ENCODE results near the gene APH1A. TPM values are rescaled to one million over a fixed set of nuclear protein-coding genes. Genes with fewer than 3 reads are reported as not detected.
"Not testable (repeated sequence)": the region's sequence is repeated elsewhere in the genome, so short reads cannot be mapped to it uniquely, and the experiment has no call there.

The APH1A gene
- total RNA-seq (2014; rRNA removed) = 114 and 117 TPM in 2 replicates
- polyA plus RNA-seq (2012) = 116 TPM

- peak; percentile 97 for DNase-seq (ENCODE audit: low read depth)
Observed at GRCh38 chr1:150268705-150269403, at the start of gene APH1A. Gene APH1A, minus strand, starts transcription at chr1:150269016. Its CDS starts 206 bp downstream, at chr1:150268810.

- not testable (repeated sequence) for DNase-seq (ENCODE audit: low read depth)
Observed at GRCh38 chr1:150314691-150315090, 45.9 kb upstream of the APH1A start.

GRCh38 chr1:150311762-150312161, 42.9 kb upstream of the APH1A start:
- no peak for DNase-seq (ENCODE audit: low read depth)

DNA sequence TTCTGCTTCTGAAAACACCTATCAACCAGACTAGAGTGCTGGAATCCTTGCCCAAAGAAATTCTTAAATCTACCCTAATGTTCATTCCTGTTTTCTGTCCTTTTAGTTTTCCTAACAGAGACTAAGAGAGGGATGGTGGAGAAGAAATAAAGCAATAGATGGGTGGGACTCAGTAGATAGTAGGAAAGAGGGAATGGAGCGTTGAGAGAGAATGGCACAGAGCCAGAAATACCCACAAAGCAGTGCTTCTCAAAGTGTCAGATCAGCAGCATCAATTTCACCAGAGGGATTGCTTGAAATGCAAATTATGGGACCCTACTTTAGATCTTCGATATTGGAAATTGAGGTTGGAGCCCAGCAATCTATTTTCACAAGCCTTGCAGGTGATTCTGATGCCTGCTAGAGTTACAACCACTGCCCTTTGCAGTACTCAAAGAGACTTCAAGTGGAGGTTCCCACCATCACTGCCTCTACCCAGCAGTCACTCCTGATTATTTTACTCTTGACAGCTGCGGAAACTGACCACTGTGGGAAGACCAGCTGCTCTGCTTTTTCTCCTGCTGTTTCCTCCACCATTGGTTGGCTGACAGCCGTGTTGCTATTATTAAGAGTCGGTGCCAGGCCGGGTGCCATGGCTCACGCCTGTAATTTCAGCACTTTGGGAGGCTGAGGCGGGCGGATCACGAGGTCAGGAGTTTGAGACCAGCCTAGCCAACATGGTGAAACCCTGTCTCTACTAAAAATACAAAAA, 41.1 kb upstream of the APH1A start:
- peak; percentile 94 for DNase-seq (ENCODE audit: low read depth)

- DNase-seq (ENCODE audit: low read depth) = not testable (repeated sequence)
Observed at GRCh38 chr1:150308585-150308984, 39.8 kb upstream of the APH1A start.

DNA sequence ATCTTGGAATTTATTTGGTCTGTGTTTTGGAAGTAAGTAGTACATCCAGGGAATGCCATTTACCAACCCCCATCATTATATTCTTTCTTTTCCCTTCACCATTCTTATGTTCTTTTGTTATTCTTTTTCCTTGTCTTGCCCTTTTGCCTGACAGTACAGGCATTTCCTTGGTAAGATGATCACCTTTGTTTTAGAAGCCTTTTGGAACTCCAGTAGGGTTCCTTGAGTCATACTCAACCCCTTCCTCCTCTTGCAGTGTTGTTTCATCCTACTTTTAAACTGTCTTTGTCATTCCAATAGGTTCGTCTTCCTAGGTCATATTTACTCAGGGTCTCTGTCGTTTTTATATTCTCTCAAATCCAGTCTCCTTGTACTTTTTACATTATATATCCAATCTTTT, 34.1 kb upstream of the APH1A start:
- DNase-seq (ENCODE audit: low read depth) = no peak

DNA sequence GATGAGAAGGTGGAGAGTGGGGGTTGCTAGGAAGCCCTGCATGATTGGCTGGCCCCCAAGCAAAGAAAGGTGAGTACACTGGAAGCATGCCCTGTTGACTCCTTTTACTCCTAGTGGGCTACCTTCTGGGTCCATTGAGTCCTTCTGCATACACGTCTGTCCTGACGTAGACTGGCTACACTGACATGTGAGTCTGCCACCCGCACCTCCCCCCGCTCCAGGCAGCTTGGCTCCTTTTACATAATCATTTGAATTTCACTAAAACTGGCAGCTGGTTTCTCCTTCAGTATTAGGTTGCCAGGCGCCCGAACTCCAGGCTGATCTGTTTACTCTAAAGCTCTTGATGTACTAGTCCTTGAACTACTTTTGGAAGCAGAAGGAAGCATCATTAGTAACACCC, 33.5 kb upstream of the APH1A start:
- no peak for DNase-seq (ENCODE audit: low read depth)

GRCh38 chr1:150299716-150300115, 30.9 kb upstream of the APH1A start:
- no peak for DNase-seq (ENCODE audit: low read depth)

DNA sequence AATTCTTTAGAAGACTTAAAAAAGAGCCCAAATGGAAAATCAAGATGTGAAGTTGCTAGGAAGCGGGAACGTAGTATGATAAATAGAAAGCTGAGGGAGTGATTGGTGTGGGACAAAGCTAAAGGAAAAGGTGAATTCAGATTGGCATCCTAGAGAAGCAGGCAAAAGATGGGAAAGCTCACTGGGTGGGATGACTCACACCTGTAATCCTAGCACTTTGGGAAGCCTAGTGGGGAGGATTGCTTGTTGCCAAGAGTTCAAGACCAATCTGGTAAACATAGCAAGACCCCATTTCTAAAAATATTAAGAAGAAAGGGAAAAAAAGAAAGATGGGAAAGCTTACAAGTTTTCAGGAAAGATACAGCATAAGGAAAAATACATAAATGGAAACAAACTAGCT, 26.7 kb upstream of the APH1A start:
- DNase-seq (ENCODE audit: low read depth) = peak; percentile 17

DNA sequence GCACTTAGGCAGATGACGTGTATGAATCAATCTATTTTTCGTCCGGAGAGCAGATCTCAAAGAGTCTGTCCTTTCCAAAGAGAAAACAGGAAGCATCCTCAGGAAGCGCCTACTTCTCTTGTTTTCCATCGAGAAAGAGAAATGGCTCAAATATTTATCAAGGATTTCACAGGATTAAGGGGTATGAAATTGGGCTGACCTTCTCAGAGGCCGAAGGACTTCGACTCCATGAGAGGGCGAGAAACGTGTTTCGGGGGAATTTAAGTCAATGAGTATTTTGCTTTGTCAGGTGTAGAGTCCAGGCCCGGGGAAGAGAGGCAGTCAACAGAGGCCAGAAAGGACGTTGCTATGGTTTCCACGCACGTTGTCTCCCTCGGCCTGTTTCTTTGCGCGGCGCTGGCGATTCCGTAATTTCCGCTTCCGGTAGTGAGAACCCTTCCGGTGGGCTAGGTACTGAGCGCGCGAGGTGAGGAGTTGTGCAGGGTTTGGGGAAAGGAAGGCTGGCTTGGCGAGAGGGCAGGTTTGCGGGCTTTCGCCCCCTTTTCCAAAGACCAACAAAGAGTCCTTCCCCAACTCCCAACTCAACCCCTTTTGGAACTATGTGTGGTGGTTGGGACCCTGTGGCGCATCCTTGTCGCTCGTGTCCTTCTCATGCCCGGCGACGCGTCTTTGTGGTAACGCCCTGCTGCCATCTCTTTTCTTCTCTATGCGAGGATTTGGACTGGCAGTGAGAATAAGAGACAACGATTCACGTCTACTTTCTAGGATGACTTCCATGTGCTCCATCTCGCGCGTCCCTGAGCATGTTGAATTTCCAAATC, 24.8 kb upstream of the APH1A start, which contains the start of gene MRPS21:
TSS of gene MRPS21 (plus strand) at position 429 of the 821 bp plus-strand sequence. CDS start 506 bp downstream, outside the sequence.
- peak; percentile 90 for DNase-seq (ENCODE audit: low read depth)

- no peak for DNase-seq (ENCODE audit: low read depth)
Observed at GRCh38 chr1:150288822-150289221, 20.0 kb upstream of the APH1A start.

DNA sequence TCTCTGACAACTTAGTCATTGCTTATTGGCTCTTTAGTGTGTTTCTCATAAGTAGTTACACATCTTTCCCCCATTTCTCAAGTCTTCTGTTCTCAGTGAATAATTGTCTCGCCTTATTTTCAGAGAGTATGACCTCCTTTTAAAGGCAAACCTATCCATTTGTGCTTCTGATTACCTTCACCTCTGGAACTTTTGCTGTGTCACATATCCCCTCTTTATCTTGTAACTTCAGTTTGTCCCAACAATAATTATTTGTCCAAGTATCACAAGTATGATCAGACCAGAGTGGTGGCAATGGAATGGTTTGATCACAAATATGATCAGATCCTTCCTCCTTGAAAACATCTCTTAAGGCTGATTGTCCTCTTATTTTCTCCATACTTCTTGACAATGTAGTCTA, 19.6 kb upstream of the APH1A start:
- DNase-seq (ENCODE audit: low read depth) = no peak

GRCh38 chr1:150283260-150283659, 14.4 kb upstream of the APH1A start:
- no peak for DNase-seq (ENCODE audit: low read depth)

GRCh38 chr1:150282558-150282958, 13.7 kb upstream of the APH1A start:
- DNase-seq (ENCODE audit: low read depth) = no peak

GRCh38 chr1:150281758-150282557, 13.1 kb upstream of the APH1A start, which contains the start of gene CIART:
Gene CIART, plus strand, starts transcription at chr1:150282554. Its CDS starts 714 bp downstream, at chr1:150283268.
- DNase-seq (ENCODE audit: low read depth) = peak; percentile 98

DNA sequence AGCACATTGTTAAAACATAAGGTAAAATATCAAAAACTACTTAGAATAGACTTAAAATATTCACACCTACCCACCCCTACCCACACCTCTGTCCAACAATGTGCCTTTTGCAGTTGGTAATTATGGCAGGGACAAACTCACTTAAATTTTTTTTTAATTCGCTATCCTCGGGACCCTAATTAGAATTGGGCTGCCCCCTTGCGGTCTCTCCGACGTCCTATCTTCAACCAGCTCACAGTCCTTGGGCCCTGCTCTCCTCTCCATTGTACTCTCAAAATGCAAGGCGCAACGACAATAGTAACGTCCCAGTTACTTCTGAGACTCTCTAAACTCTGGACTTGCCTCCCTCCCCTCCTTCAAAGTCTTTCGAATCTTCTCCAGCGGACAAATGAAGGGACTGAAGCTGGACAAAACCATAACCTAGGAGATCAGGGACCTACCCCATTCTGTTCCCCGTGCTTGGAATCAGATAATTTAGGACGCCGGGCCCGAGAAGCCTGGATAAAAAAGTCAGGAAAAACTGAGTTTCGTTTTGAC, 12.5 kb upstream of the APH1A start:
- DNase-seq (ENCODE audit: low read depth) = peak; percentile 72

DNA sequence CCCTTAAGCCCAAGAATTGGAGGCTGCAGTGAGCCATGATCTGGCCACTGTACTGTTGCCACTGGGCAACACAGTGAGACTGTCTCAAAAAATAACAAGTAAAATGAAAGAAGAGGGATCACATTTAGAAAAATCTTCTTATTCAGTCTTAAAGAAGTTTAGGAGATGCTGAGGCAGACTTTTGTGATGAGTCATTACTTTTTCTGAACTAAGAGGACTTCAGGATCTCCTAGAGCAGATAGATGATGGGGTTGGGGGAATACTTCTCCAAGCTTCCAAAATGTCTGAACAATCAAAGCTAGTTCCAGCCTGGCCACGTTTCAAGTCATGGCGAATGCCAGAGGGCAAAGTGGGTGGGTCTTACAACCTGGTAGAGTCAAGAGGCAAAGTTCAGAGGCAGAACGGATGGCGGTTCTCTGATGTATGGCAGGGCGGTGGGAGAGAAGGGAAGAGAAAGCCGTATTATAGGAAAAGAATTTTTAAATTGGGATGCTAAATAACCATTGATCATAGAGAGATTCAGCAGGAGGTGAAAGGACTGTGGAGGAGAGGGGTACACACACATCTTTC, 11.4 kb upstream of the APH1A start:
- no peak for DNase-seq (ENCODE audit: low read depth)

DNA sequence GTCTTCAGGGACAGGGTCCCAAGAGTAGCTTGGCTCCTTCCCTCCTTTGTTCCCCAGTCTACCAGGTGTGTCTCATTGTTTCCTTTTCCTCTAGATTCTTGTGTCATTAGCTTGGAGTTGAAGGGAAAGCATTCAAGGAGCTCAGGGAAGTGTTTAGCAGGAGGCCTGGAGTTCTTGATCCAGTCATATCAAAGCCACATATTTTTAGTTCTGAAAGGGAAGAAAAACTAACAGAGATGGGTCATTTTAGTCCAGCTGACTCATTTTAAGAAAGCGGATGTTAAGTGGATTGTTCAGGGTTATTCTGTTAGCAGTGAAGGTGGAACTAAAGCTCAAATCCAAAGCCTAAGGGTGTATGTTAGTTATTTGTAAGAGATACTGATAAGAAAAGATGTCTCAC, 4.5 kb upstream of the APH1A start:
- no peak for DNase-seq (ENCODE audit: low read depth)

DNA sequence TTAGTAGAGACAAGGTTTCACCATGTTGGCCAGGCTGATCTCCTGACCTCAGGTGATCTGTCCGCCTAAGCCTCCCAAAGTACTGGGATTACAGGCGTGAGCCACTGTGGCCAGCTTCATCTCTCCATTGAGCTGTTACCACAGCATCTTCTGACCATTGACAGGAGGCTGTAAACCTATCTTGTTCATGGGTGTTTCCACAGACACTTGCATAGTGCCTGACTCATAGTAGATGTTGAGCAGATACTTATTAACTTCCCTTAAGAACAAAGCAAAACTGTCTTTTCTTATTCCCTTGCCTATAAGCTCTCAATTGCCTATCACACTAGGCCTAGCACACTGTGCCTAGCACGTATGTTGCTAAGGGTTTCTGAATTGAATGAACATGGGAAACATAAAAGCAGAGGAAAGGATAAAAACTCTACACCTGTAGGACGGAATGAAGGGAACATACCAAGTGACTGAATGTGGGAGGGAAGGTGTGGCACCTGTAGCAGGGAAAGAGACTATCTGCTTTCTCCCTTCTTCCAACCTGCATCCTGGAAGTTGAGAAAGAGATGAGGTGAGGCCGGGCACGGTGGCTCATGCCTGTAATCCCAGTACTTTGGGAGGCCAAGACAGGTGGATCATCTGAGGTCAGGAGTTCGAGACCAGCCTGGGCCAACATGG, 2.6 kb upstream of the APH1A start:
- DNase-seq (ENCODE audit: low read depth) = no peak

DNA sequence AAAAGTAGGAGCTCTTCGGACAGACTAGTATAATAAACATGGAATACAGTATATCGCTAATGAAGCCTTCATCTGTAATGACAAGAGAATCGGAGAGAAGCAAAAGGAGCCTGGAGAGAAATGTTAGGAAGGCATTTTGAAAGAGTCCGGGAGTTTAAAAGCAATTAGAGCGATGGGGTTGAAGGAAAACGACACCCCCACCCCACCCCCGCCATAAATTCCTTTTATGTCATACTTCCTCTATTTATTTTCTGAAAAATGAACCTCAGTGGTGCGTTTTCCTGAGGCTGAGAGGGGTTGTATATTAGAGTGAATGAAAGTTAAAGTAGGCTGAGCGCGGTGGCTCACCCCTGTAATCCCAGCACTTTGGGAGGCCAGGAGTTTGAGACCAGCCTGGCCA, 635 bp upstream of the APH1A start:
- no peak for DNase-seq (ENCODE audit: low read depth)

Data from LHCN-M2 (cell line).